DOHH2 (cell line): ENCODE results near the gene NKAIN2.

Experiments used
- H3F3A ChIP-seq: fragments of 200-600 bp; sonication (generic), shearing (Covaris generic); 2 replicates; pipeline ENCODE4 v1.6.0; 2016; ENCODE audit warnings: antibody characterized with exemption, mild to moderate bottlenecking; ENCODE audit not compliant: control insufficient read depth, insufficient read depth
- H3K27ac ChIP-seq: fragments of 200-600 bp; sonication (generic); 2 replicates; pipeline ENCODE4 v1.5.1; 2014; ENCODE audit warnings: low read depth, mild to moderate bottlenecking, low read length, moderate library complexity
- H3K27me3 ChIP-seq: fragments of 200-600 bp; sonication (generic); 2 replicates; pipeline ENCODE4 v1.6.1; 2014; ENCODE audit warnings: mild to moderate bottlenecking, low read length, mixed read lengths; ENCODE audit not compliant: control insufficient read depth
- H3K36me3 ChIP-seq: fragments of 200-600 bp; sonication (generic); 2 replicates; pipeline ENCODE4 v1.6.1; 2014; ENCODE audit warnings: mild to moderate bottlenecking, low read length, moderate library complexity, mixed read lengths; ENCODE audit not compliant: control insufficient read depth
- H3K4me1 ChIP-seq: fragments of 200-600 bp; sonication (generic); 2 replicates; pipeline ENCODE4 v1.6.1; 2014; ENCODE audit warnings: mild to moderate bottlenecking, low read length, mixed read lengths; ENCODE audit not compliant: control insufficient read depth
- H3K4me2 ChIP-seq: fragments of 200-600 bp; sonication (generic); 2 replicates; pipeline ENCODE4 v1.6.0; 2014; ENCODE audit warnings: mild to moderate bottlenecking, low read length, moderate library complexity
- H3K4me3 ChIP-seq: fragments of 200-600 bp; sonication (generic); 2 replicates; pipeline ENCODE4 v1.5.1; 2014; ENCODE audit warnings: mild to moderate bottlenecking, low read length, mixed read lengths
- H3K79me2 ChIP-seq: fragments of 200-600 bp; sonication (generic); 2 replicates; pipeline ENCODE4 v1.6.1; 2014; ENCODE audit warnings: mild to moderate bottlenecking, low read length, mixed read lengths; ENCODE audit not compliant: control insufficient read depth
- H3K9me2 ChIP-seq: fragments of 200-600 bp; sonication (generic); replicated peaks from 2 replicates; pipeline ENCODE4 v1.6.1; 2014; ENCODE audit warnings: mild to moderate bottlenecking, low read length, mixed read lengths; ENCODE audit not compliant: control insufficient read depth
- H3K9me3 ChIP-seq: fragments of 200-600 bp; sonication (generic); 2 replicates; pipeline ENCODE4 v1.6.1; 2014; ENCODE audit warnings: antibody characterized with exemption, low read length, mixed read lengths; ENCODE audit not compliant: control insufficient read depth, insufficient read depth
- H4K20me1 ChIP-seq: fragments of 200-600 bp; sonication (generic); 2 replicates; pipeline ENCODE4 v1.6.0; 2014; ENCODE audit warnings: low read depth, mild to moderate bottlenecking, antibody characterized with exemption, low read length, moderate library complexity; ENCODE audit not compliant: control insufficient read depth, insufficient read depth
- CTCF ChIP-seq: fragments of 200-600 bp; sonication (generic); IDR thresholded peaks from one replicate; pipeline ENCODE4 v1.5.1; 2014; ENCODE audit warnings: antibody characterized with exemption, mild to moderate bottlenecking, low read depth, low read length; ENCODE audit not compliant: poor library complexity, severe bottlenecking
- EZH2phosphoT487 ChIP-seq: fragments of 200-600 bp; sonication (generic); IDR thresholded peaks from 2 replicates; pipeline ENCODE4 v1.6.1; 2017; ENCODE audit warnings: borderline replicate concordance, mild to moderate bottlenecking, antibody characterized with exemption, low read length, moderate library complexity, mixed read lengths

The NKAIN2 gene

GRCh38 chr6:124090491-124090890 lies 286.8 kb downstream of the NKAIN2 start:
- no peaks in the 10 kb centered on the region for H3K4me1 ChIP-seq
- H3K4me2 ChIP-seq, result no peak overlapping the region

GRCh38 chr6:124099520-124099919 lies 295.9 kb downstream of the NKAIN2 start:
- no peaks in the 10 kb centered on the region for H3F3A ChIP-seq
- no peaks in the 10 kb centered on the region for H4K20me1 ChIP-seq
- H3K79me2 ChIP-seq, result no peaks in the 10 kb centered on the region
- no peak overlapping the region for H3K4me3 ChIP-seq
- no peak for TF ChIP-seq EZH2phosphoT487
- TF ChIP-seq CTCF, result no peak
- H3K27ac ChIP-seq, result no peak overlapping the region
- H3K4me1 ChIP-seq, result no peaks in the 10 kb centered on the region
- H3K9me3 ChIP-seq, result no peaks in the 10 kb centered on the region
- no peak overlapping the region for H3K4me2 ChIP-seq
- no peaks in the 10 kb centered on the region for H3K9me2 ChIP-seq
- H3K36me3 ChIP-seq, result no peaks in the 10 kb centered on the region
- no peaks in the 10 kb centered on the region for H3K27me3 ChIP-seq

More at GRCh38 chr6:124090491-124090890, 286.8 kb downstream of the NKAIN2 start:
- Histone ChIP-seq H3K27ac (no peak overlapping the region), H3K9me2 (no peaks in the 10 kb centered on the region), H3K27me3 (no peaks in the 10 kb centered on the region), H3F3A (no peaks in the 10 kb centered on the region), H3K4me3 (no peak overlapping the region), H3K36me3 (no peaks in the 10 kb centered on the region), H3K9me3 (no peaks in the 10 kb centered on the region), H3K79me2 (no peaks in the 10 kb centered on the region), H4K20me1 (no peaks in the 10 kb centered on the region)
- TF ChIP-seq EZH2phosphoT487 (no peak), CTCF (no peak)

- no peaks in the 10 kb centered on the region for H3K4me1 ChIP-seq
- no peak overlapping the region for H3K4me2 ChIP-seq
- H3K27ac ChIP-seq, result no peak overlapping the region
Observed at GRCh38 chr6:124110514-124110913, 306.8 kb downstream of the NKAIN2 start.

More at GRCh38 chr6:124110514-124110913, 306.8 kb downstream of the NKAIN2 start:
- no peaks in the 10 kb centered on the region for H3K9me2 ChIP-seq
- H4K20me1 ChIP-seq, result no peaks in the 10 kb centered on the region
- H3K79me2 ChIP-seq, result no peaks in the 10 kb centered on the region
- H3F3A ChIP-seq, result no peaks in the 10 kb centered on the region
- H3K4me3 ChIP-seq, result no peak overlapping the region
- H3K9me3 ChIP-seq, result no peaks in the 10 kb centered on the region
- no peaks in the 10 kb centered on the region for H3K36me3 ChIP-seq
- TF ChIP-seq EZH2phosphoT487 (no peak), CTCF (no peak)
- no peaks in the 10 kb centered on the region for H3K27me3 ChIP-seq
